ENCODE results near the gene C1GALT1.

DNA sequence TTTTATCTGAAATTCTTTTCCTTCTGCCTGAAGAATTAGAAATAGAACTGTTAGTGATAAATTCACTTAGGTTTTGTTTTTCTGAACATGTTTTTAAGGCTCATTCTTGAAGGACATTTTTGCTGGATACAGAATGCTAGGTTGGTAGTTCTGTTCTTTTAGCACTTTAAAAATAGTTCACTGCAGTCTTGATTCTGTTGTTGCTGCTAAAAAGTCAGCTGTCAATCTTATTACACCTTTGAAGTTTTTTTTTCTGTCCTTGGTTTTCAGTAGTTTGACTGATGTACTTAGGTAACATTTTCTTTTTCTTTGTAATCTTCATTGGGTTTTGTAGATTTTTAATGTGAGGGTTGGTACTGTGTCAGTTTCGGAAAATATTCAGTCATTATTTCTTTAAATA, 48.7 kb downstream of the C1GALT1 start:
- TF ChIP-seq GATA2 (IDR thresholded peaks at IDR 0.05; ENCODE audit: low read depth, low read length) (no peak), GATA3 (IDR thresholded peaks at IDR 0.05; ENCODE audit: low read depth, low read length) (no peak)
